ENCODE measurements around the gene SMO.

Gene SMO

DNA sequence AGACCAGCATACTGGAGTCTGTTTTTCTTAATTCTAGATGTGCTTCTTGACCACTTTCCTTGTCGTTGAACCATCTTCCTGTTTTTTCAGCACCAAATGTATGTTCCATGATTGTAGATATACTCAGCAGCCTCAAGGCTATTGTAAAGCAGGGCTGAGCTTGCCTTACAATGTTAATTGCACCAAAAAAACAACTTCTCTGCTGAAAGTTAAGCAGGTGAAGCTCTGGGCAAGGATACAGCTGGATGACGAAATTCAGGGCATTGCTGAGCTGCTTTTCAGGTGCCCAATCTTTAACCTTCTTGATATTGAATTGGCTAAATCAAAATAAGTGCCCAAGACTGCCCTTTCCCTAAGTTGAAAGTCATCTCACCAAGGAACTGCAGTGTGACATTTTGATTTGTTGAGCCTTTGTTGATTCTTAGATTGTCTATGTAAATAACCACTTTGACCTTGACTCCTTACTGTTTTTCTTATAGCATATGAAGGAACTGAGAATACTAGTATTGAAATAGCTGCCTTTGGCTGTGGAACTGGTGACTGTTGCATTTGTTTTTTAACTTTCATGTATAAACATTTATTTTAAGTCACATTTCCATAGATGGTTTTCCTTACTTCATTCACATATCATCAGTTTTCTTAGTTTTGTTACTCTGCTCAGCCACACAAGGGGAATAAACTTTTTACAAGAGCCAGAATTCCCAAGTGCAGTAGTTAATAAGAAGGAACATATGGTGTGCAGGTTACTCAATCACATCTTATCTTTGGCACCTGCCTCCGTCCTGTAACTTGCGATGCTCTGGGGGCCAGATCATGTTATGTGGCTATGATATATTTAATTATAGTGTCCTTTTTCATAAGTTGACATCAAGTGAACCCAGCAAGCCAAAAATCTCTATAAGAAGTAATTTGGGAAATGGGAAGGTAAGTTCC, 39.5 kb downstream of the SMO start:
- no peak overlapping the region for H3K4me3 ChIP-seq (ENCODE audit: low read depth, low read length)
- ChIA-PET CTCF (interaction anchor here (0.6 to 7.6 kb wide), 5 partner anchors 8 to 241 kb away, joined by 3 to 42 read pairs (median 3); no protein-coding TSS in a partner anchor), POLR2A (no interaction called here)
- TF ChIP-seq, protein P1, sequence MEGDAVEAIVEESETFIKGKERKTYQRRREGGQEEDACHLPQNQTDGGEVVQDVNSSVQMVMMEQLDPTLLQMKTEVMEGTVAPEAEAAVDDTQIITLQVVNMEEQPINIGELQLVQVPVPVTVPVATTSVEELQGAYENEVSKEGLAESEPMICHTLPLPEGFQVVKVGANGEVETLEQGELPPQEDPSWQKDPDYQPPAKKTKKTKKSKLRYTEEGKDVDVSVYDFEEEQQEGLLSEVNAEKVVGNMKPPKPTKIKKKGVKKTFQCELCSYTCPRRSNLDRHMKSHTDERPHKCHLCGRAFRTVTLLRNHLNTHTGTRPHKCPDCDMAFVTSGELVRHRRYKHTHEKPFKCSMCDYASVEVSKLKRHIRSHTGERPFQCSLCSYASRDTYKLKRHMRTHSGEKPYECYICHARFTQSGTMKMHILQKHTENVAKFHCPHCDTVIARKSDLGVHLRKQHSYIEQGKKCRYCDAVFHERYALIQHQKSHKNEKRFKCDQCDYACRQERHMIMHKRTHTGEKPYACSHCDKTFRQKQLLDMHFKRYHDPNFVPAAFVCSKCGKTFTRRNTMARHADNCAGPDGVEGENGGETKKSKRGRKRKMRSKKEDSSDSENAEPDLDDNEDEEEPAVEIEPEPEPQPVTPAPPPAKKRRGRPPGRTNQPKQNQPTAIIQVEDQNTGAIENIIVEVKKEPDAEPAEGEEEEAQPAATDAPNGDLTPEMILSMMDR (IDR thresholded peaks at IDR 0.05; ENCODE audit: insufficient read depth, low read length, missing control alignments) = no peak
- DNase-seq (ENCODE audit: low read depth, low spot score) = no peak

DNA sequence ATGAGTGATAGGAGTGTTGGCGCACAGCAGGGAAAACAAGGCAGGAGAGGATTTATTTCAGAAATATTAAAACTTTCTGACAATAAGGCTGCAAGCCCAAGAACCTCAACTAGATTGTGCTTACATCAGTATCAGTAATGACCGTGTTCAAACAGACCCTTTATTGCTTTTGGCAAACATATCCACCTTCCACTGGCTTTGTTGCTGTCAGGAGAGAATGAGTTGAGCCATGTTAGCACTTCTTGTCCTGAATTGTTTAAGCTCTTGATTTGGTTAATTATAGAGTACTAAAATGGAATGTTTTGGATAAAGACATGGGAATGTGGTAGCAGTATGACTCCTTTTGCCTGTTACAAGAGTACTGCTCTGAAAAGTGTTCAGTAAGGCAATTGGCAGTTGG, 40.2 kb downstream of the SMO start:
- TF ChIP-seq, protein P1 (IDR thresholded peaks at IDR 0.05; ENCODE audit: insufficient read depth, low read length, missing control alignments) = no peak
- no peak for DNase-seq (ENCODE audit: low read depth, low spot score)
- CTCF ChIA-PET = interaction anchor here (0.6 to 7.6 kb wide), 2 partner anchors 10 to 18 kb away, joined by 3 to 42 read pairs; no protein-coding TSS in a partner anchor

DNA sequence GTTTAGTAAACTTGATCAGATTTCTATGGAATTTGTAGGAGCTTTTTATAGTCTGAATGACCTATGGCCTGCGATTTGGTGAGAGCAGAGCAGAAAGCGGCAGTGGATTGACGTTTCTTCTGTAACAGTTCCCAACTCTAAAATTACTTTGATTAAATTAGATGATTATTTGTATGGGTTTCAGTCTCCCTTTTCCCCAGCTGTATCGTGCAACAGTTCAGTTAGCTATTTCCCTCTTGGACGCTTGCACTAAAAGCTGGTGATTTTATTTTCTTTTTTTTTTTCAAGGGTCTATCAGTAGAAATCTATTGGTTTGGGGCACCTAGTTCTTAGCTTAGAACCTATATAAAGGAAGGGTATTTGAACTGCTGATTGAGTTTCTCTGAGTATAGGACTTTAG, 43.2 kb downstream of the SMO start:
- CTCF ChIA-PET = interaction anchor here (1.0 to 7.6 kb wide), 5 partner anchors 13 to 67 kb away, joined by 3 to 42 read pairs (median 3); no protein-coding TSS in a partner anchor
- H3K4me3 ChIP-seq (ENCODE audit: low read depth, low read length) = no peak overlapping the region
- POLR2A ChIA-PET = no interaction called here
- no peak for DNase-seq (ENCODE audit: low read depth, low spot score)
- TF ChIP-seq, protein P1 (IDR thresholded peaks at IDR 0.05; ENCODE audit: insufficient read depth, low read length, missing control alignments) = no peak

More for the DNA sequence above, 40.2 kb downstream of the SMO start:
- no peak overlapping the region for H3K4me3 ChIP-seq (ENCODE audit: low read depth, low read length)
- POLR2A ChIA-PET = no interaction called here

DNA sequence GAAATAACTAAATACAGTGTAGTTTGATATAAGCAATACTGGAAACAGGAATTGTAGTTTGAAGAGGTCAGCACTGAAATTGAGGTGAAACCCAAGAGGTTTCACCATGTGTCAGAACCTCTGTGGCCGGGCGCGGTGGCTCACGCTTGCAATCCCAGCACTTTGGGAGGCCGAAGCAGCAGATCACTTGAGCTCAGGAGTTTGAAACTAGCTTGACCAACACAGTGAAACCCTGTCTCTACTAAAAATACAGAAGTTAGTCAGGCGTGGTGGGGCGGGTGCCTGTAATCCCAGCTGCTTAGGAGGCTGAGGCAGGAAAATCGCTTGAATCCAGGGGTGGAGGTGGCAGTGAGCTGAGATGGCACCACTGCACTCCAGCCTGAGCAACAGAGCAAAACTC, 50.1 kb downstream of the SMO start:
- no peak for DNase-seq (ENCODE audit: low read depth, low spot score)
- TF ChIP-seq, protein P1 (IDR thresholded peaks at IDR 0.05; ENCODE audit: insufficient read depth, low read length, missing control alignments) = no peak
- no peak overlapping the region for H3K4me3 ChIP-seq (ENCODE audit: low read depth, low read length)
- CTCF ChIA-PET = interaction anchor here (0.7 to 4.1 kb wide), 3 partner anchors 10 to 19 kb away, joined by 3 to 23 read pairs (median 3); no protein-coding TSS in a partner anchor
- POLR2A ChIA-PET = no interaction called here

DNA sequence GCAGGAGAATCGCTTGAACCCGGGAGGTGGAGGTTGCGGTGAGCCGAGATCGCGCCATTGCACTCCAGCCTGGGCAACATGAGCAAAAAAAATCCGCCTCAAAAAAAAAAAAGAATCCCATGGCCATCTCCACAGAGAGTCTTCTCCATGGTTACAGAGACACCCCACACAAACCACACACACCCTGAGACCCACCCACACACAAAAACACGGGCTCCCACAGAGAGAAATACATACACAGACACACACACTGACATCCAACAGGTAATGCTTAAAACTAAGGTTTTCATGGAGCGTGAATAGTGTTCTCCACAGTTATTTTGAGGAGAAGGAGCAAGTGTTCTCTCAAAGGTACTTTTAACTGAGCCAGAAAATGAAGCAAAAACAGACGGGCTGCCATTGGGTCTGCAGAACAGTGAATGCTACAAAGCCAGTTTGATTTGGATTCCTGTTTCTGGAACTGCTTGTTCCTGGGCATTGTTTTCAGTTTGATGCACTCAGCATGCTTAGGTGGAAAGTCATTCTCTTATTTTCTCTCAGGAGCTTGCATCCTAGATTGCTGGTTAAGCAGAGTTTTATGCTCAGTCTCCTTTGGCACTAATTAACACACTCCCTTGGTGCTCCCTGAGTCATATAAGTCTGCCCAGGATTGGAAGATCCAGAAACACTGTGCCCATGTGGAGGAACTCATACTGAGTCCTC, 51.8 kb downstream of the SMO start:
- TF ChIP-seq, protein P1 (IDR thresholded peaks at IDR 0.05; ENCODE audit: insufficient read depth, low read length, missing control alignments) = no peak
- no peak for DNase-seq (ENCODE audit: low read depth, low spot score)
- POLR2A ChIA-PET = no interaction called here
- no peak overlapping the region for H3K4me3 ChIP-seq (ENCODE audit: low read depth, low read length)
- CTCF ChIA-PET = interaction anchor here (1.4 kb wide), 1 partner anchor 55 kb away, joined by 3 read pairs; no protein-coding TSS in a partner anchor

DNA sequence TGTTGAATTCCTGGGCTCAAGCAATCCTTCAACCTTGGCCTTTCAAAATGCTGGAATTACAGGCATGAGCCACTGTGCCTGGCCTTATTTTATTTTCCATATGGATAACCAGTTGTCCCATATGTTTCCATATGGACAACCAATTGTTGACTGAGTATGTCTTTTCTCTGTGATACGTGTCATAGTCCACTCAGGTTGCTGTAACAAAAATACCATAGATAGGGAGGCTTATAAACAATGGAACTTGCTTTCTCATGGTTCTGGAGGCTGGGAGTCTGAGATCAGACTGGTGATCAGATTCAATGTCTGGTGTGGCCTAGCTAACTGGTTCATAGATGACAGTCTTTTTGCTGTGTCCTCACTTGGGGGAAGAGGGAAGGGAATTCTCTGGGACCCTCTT, 55.8 kb downstream of the SMO start:
- ChIA-PET CTCF (no interaction called here), POLR2A (no interaction called here)
- TF ChIP-seq, protein P1 (IDR thresholded peaks at IDR 0.05; ENCODE audit: insufficient read depth, low read length, missing control alignments) = no peak

More for the DNA sequence above, 55.8 kb downstream of the SMO start:
- no peak for DNase-seq (ENCODE audit: low read depth, low spot score)
- H3K4me3 ChIP-seq (ENCODE audit: low read depth, low read length) = no peak overlapping the region
